Keratinocyte (primary cell): ENCODE measurements around the gene TMEM205. TPM values are rescaled to one million over a fixed set of nuclear protein-coding genes. Genes with fewer than 3 reads are reported as not detected.

Experiments used
- DNase-seq: peaks from one replicate; pipeline ENCODE4 v3.0.0-alpha.2; 2011; ENCODE audit warnings: low read depth, missing footprints, low spot score
- FAIRE-seq: peaks from 2 replicates; lab custom pipeline; 2011; peaks lifted over from hg19 to GRCh38; lab: Jason Lieb, UNC
- H2AFZ ChIP-seq: 2 replicates; pipeline ENCODE4 v1.6.0; 2012; ENCODE audit warnings: low read length, control low read depth, inconsistent platforms; ENCODE audit not compliant: control insufficient read depth
- H3K27ac ChIP-seq: 2 replicates; pipeline ENCODE4 v1.5.1; 2011; ENCODE audit warnings: low read length; ENCODE audit not compliant: control insufficient read depth, insufficient read depth
- H3K27me3 ChIP-seq: 3 replicates; pipeline ENCODE4 v1.6.0; 2011; ENCODE audit warnings: low read length; ENCODE audit not compliant: control insufficient read depth, insufficient read depth; ENCODE audit errors: extremely low read depth
- H3K36me3 ChIP-seq, 2 experiments: 2 replicates in 1 of 2; 3 replicates in 1 of 2; pipeline ENCODE4 v1.5.1; 2011; ENCODE audit warnings: low read length in 2 of 2, mild to moderate bottlenecking in 1 of 2; ENCODE audit not compliant: control insufficient read depth in 2 of 2, insufficient read depth in 2 of 2; ENCODE audit errors: extremely low read depth in 1 of 2
- H3K4me1 ChIP-seq: 3 replicates; pipeline ENCODE4 v1.5.1; 2011; ENCODE audit warnings: low read length; ENCODE audit not compliant: control insufficient read depth, insufficient read depth; ENCODE audit errors: extremely low read depth
- H3K4me2 ChIP-seq: 3 replicates; pipeline ENCODE4 v1.6.0; 2011; ENCODE audit warnings: low read depth, low read length; ENCODE audit not compliant: control insufficient read depth, insufficient read depth; ENCODE audit errors: extremely low read depth
- H3K4me3 ChIP-seq, 3 experiments: fragments of 200-600 bp in 1 of 3; sonication (generic) in 1 of 3; 2 replicates in 2 of 3; 3 replicates in 1 of 3; pipeline ENCODE4 v1.5.1; 2011 to 2016; ENCODE audit warnings: low read length in 3 of 3, mild to moderate bottlenecking in 3 of 3, control low read depth in 2 of 3, inconsistent platforms in 1 of 3, low read depth in 1 of 3, mixed read lengths in 1 of 3, mixed run types in 1 of 3, moderate library complexity in 1 of 3; ENCODE audit not compliant: control insufficient read depth in 2 of 3, insufficient read depth in 2 of 3; ENCODE audit errors: extremely low read depth in 1 of 3
- H3K79me2 ChIP-seq: 2 replicates; pipeline ENCODE4 v1.6.0; 2012; ENCODE audit warnings: low read length; ENCODE audit not compliant: control insufficient read depth, insufficient read depth
- H3K9ac ChIP-seq: 3 replicates; pipeline ENCODE4 v1.6.0; 2011; ENCODE audit warnings: low read length; ENCODE audit not compliant: control insufficient read depth, insufficient read depth; ENCODE audit errors: extremely low read depth
- H3K9me1 ChIP-seq: 3 replicates; pipeline ENCODE4 v1.6.0; 2011; ENCODE audit warnings: low read length; ENCODE audit not compliant: control insufficient read depth, insufficient read depth; ENCODE audit errors: extremely low read depth
- H3K9me3 ChIP-seq: 2 replicates; pipeline ENCODE4 v1.5.1; 2012; ENCODE audit warnings: low read depth, low read length; ENCODE audit not compliant: control insufficient read depth
- H4K20me1 ChIP-seq: 3 replicates; pipeline ENCODE4 v1.6.0; 2011; ENCODE audit warnings: low read length; ENCODE audit not compliant: control insufficient read depth, insufficient read depth; ENCODE audit errors: extremely low read depth
- CTCF ChIP-seq, 3 experiments: IDR thresholded peaks in 1 of 3; conservative IDR thresholded peaks in 1 of 3; optimal IDR thresholded peaks in 1 of 3; 2 replicates in 2 of 3; 3 replicates in 1 of 3; pipeline versions ENCODE3 to v1.5.1; 2011; ENCODE audit warnings: low read length in 3 of 3, mild to moderate bottlenecking in 3 of 3, moderate library complexity in 2 of 3, control low read depth in 1 of 3, inconsistent platforms in 1 of 3; ENCODE audit not compliant: insufficient read depth in 2 of 3; ENCODE audit errors: extremely low read depth in 1 of 3
- EZH2 ChIP-seq: IDR thresholded peaks from one replicate; pipeline ENCODE4 v1.6.1; 2012; ENCODE audit warnings: inconsistent platforms, mild to moderate bottlenecking, low read length, moderate library complexity
- dilution Hi-C: fragments of 300-500 bp; cut with MboI; formaldehyde crosslinking; loops from one replicate; pipeline ENCODE4 v1.7.0; 2020; ENCODE audit warnings: low sequenced_read_pairs; ENCODE audit not compliant: extremely low pct_ligation_motif_present
- polyA plus RNA-seq, 5 experiments: library from polyadenylated mRNA; depleted of rRNA in 3 of 5; stranded (reverse) in 3 of 5; stranded (forward) in 1 of 5; unstranded in 1 of 5; fragments of >200 nt; gene quantifications; 1 replicate in 1 of 5; 2 replicates in 3 of 5; 3 replicates in 1 of 5; pipeline versions ENCODE4 v1.2.1 to v1.2.3, GENCODE V29; 2011 to 2012; ENCODE audit warnings: missing spikeins in 2 of 5, low read depth in 1 of 5, low replicate concordance in 1 of 5

The TMEM205 gene
- polyA plus RNA-seq, 1 donor (not counting 4 experiments of a cell fraction or from before 2014, with no cell fraction given), result 65.5 TPM

GRCh38 chr19:11295180-11295579, 50.9 kb downstream of the TMEM205 start:
- Histone ChIP-seq H3K27ac (no peak overlapping the region), H3K36me3 (no peaks in the 10 kb centered on the region), H3K27me3 (peaks cover 1% of the 10 kb centered on the region), H3K79me2 (no peaks in the 10 kb centered on the region), H3K4me1 (peaks cover 7% of the 10 kb centered on the region), H4K20me1 (no peaks in the 10 kb centered on the region), H3K9me1 (no peaks in the 10 kb centered on the region), H3K4me3 (no peak overlapping the region), H2AFZ (no peak overlapping the region), H3K4me2 (no peak overlapping the region), H3K9me3 (no peaks in the 10 kb centered on the region), H3K9ac (no peak overlapping the region)
- dilution Hi-C loops, result no loop called here
- DNase-seq, result no peak
- no peak for FAIRE-seq
- TF ChIP-seq CTCF (optimal IDR thresholded peaks at IDR 0.05 in 1 of 3, IDR thresholded peaks at IDR 0.05 in 1 of 3, conservative IDR thresholded peaks at IDR 0.05 in 1 of 3; ENCODE audit: extremely low read depth in 1 of 3, insufficient read depth in 2 of 3, low read length in 3 of 3), result no peak
- no peak for TF ChIP-seq EZH2

- H3K9me1 ChIP-seq, result no peaks in the 10 kb centered on the region
- no peaks in the 10 kb centered on the region for H3K36me3 ChIP-seq
- no peaks in the 10 kb centered on the region for H3K27me3 ChIP-seq
- H3K4me2 ChIP-seq, result peak overlapping the region; percentile 56
- H2AFZ ChIP-seq, result peak overlapping the region; percentile 45
- dilution Hi-C loops, result no loop called here
- H3K4me1 ChIP-seq, result peaks cover 7% of the 10 kb centered on the region
- no peaks in the 10 kb centered on the region for H3K79me2 ChIP-seq
- peak; percentile 60 for DNase-seq
- no peak overlapping the region for H3K27ac ChIP-seq
- H3K9me3 ChIP-seq, result no peaks in the 10 kb centered on the region
- TF ChIP-seq EZH2 (no peak), CTCF (optimal IDR thresholded peaks at IDR 0.05 in 1 of 3, IDR thresholded peaks at IDR 0.05 in 1 of 3, conservative IDR thresholded peaks at IDR 0.05 in 1 of 3; ENCODE audit: extremely low read depth in 1 of 3, insufficient read depth in 2 of 3, low read length in 3 of 3) (peak; percentile 82 to 99 (median 93))
- FAIRE-seq, result no peak
- H3K4me3 ChIP-seq, result peak overlapping the region in 2 of 3 experiments; percentile 10 to 57
- no peak overlapping the region for H3K9ac ChIP-seq
- no peaks in the 10 kb centered on the region for H4K20me1 ChIP-seq
Observed at GRCh38 chr19:11293433-11294389, 52.4 kb downstream of the TMEM205 start.

Other genes starting within 250 kb of the TMEM205 start
- gene SPC24, start 190.5 kb downstream of the TMEM205 start, polyA plus RNA-seq, result 1.8 to 8.0 TPM (median 6.4 TPM) in 3 replicates
- 2.8 to 3.9 TPM (median 3.6 TPM) in 3 replicates for gene KANK2, start 148.7 kb downstream of the TMEM205 start, polyA plus RNA-seq
- 0.18 TPM in 1 of 3 replicates, not detected in the others for gene ANGPTL8, start 106.6 kb downstream of the TMEM205 start, polyA plus RNA-seq
- 9.1 to 14.1 TPM (median 13.3 TPM) in 3 replicates for gene DOCK6, start 83.7 kb downstream of the TMEM205 start, polyA plus RNA-seq
- gene TSPAN16, start 50.1 kb downstream of the TMEM205 start, polyA plus RNA-seq, result not detected in 3 replicates
- gene RAB3D, start 6.6 kb downstream of the TMEM205 start, polyA plus RNA-seq, result 63.1 to 99.0 TPM (median 66.0 TPM) in 3 replicates
- 6.4 to 9.1 TPM (median 7.5 TPM) in 3 replicates for gene CCDC159, start 251 bp upstream of the TMEM205 start, polyA plus RNA-seq
- 3.5 to 9.1 TPM (median 5.7 TPM) in 3 replicates for gene PLPPR2, start 9.2 kb upstream of the TMEM205 start, polyA plus RNA-seq
- gene SWSAP1, start 28.4 kb upstream of the TMEM205 start, polyA plus RNA-seq, result 2.1 to 2.5 TPM (median 2.2 TPM) in 3 replicates
- gene EPOR, start 38.0 kb upstream of the TMEM205 start, polyA plus RNA-seq, result 0.68 to 0.94 TPM (median 0.85 TPM) in 3 replicates
- gene RGL3, start 73.0 kb upstream of the TMEM205 start, polyA plus RNA-seq, result not detected in 3 replicates
- gene ODAD3, start 88.9 kb upstream of the TMEM205 start, polyA plus RNA-seq, result 0.05 to 0.52 TPM (median 0.09 TPM) in 3 replicates
- gene PRKCSH, start 89.4 kb upstream of the TMEM205 start, polyA plus RNA-seq, result 47.9 to 125 TPM (median 56.3 TPM) in 3 replicates
- gene ELAVL3, start 134.8 kb upstream of the TMEM205 start, polyA plus RNA-seq, result not detected in 3 replicates
- 3.7 to 5.8 TPM (median 3.8 TPM) in 3 replicates for gene ZNF653, start 159.6 kb upstream of the TMEM205 start, polyA plus RNA-seq
- 16.0 to 18.8 TPM (median 18.3 TPM) in 3 replicates for gene ECSIT, start 182.9 kb upstream of the TMEM205 start, polyA plus RNA-seq
- gene CNN1, start 192.6 kb upstream of the TMEM205 start, polyA plus RNA-seq, result 0.16 TPM in 1 of 3 replicates, not detected in the others
- 45.3 to 96.1 TPM (median 47.5 TPM) in 3 replicates for gene ELOF1, start 213.0 kb upstream of the TMEM205 start, polyA plus RNA-seq
- 10.3 to 35.5 TPM (median 15.0 TPM) in 3 replicates for gene ACP5, start 231.4 kb upstream of the TMEM205 start, polyA plus RNA-seq